ENCODE data around the gene NFATC3. TPM values are rescaled to one million over a fixed set of nuclear protein-coding genes. Genes with fewer than 3 reads are reported as not detected.

The NFATC3 gene
- total RNA-seq, 1 experiment from 2014 or later = 12.1 TPM

DNA sequence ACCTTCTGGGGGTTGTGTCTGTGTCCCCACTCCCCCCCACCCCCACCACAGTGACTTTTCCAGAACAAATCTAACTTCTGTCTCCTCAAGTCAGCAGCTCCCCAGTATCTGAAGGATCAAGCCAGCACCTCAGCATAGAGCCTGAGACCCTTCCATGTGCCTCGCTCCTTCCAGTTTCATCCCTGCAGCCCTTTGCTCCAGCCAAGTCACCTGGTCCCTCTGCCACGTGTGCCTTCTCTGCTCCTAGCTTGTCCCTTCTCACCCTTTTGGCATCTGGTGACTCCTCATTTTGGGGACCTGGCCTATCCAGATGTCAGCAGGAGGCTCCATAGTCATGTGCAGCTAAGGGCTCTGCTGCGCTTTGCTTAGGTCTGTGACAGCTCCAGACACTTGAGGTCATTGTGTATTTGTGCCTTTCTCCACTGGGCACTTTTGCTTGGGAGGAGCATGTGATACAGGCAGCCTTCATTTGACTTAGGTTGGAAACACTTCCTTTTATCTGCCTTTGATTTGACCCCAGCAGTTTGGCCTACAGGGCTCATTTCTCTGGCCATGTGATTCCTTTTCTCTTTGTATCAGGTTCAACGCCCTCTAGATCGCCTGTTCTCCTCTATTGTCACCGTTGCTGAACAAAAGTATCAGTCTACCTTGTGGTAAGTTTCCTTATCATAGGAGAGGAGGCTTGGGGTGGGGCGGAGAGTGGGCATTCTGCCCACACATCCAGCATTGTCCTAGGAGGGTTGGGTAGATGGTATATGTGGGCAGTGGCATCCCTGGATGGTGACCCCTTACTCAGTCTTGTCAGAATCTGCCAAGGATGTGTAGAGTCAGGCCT, 7.1 kb upstream of the NFATC3 start:
- intact Hi-C loops (cut with micrococcal nuclease) = no loop called here
- Histone ChIP-seq H3K27me3 (ENCODE audit: low read length) (no peaks in the 10 kb centered on the region), H3K9me3 (ENCODE audit: low read length) (no peaks in the 10 kb centered on the region), H3K4me1 (ENCODE audit: insufficient read depth, low read length) (no peaks in the 10 kb centered on the region), H2AFZ (ENCODE audit: low read length) (no peak overlapping the region), H3K27ac (ENCODE audit: low read length) (no peak overlapping the region), H3K9me2 (replicated peaks; ENCODE audit: low read length) (no peaks in the 10 kb centered on the region), H3K36me3 (ENCODE audit: low read depth, low read length) (no peaks in the 10 kb centered on the region; the same call in 1 of the 2 replicates), H3F3A (ENCODE audit: low read length, unreplicated experiment) (no peaks in the 10 kb centered on the region), H4K20me1 (ENCODE audit: low read length) (no peaks in the 10 kb centered on the region), H3K4me2 (ENCODE audit: low read length) (no peak overlapping the region), H3K9ac (ENCODE audit: low read length) (no peak overlapping the region), H3K79me2 (ENCODE audit: low read length) (no peaks in the 10 kb centered on the region), H3K4me3 (ENCODE audit: low read length) (no peak overlapping the region)
- CTCF ChIA-PET = no interaction called here
- no TSS peak for BruUV-seq (replicated peaks)
- no peak for DNase-seq
- POLR2A ChIA-PET (ENCODE audit: unreplicated experiment) = no interaction called here
- ATAC-seq = no peak
- TF ChIP-seq CTCF (conservative IDR thresholded peaks at IDR 0.05; ENCODE audit: low read depth, low read length) = no peak
- no peak for TF ChIP-seq EZH2phosphoT487 (IDR thresholded peaks at IDR 0.05; ENCODE audit: borderline replicate concordance, low read length)
- no peak for TF ChIP-seq EZH2 (IDR thresholded peaks at IDR 0.05; ENCODE audit: low read length, unreplicated experiment)

GRCh38 chr16:68078701-68079375, 6.3 kb upstream of the NFATC3 start:
- no peaks in the 10 kb centered on the region for H3K9me3 ChIP-seq (ENCODE audit: low read length)
- no peak overlapping the region for H3K27ac ChIP-seq (ENCODE audit: low read length)
- no peaks in the 10 kb centered on the region for H3K27me3 ChIP-seq (ENCODE audit: low read length)
- no peak overlapping the region for H2AFZ ChIP-seq (ENCODE audit: low read length)
- H3K79me2 ChIP-seq (ENCODE audit: low read length) = no peaks in the 10 kb centered on the region
- BruUV-seq (replicated peaks) = no TSS peak
- no peak overlapping the region for H3K4me2 ChIP-seq (ENCODE audit: low read length)
- no peaks in the 10 kb centered on the region for H4K20me1 ChIP-seq (ENCODE audit: low read length)
- CTCF ChIA-PET = no interaction called here
- H3K36me3 ChIP-seq (ENCODE audit: low read depth, low read length) = no peaks in the 10 kb centered on the region; the same call in 1 of the 2 replicates
- no peaks in the 10 kb centered on the region for H3K9me2 ChIP-seq (replicated peaks; ENCODE audit: low read length)
- H3K4me1 ChIP-seq (ENCODE audit: insufficient read depth, low read length) = no peaks in the 10 kb centered on the region
- ATAC-seq = no peak
- no peak overlapping the region for H3K4me3 ChIP-seq (ENCODE audit: low read length)
- intact Hi-C loops (cut with micrococcal nuclease) = no loop called here
- H3K9ac ChIP-seq (ENCODE audit: low read length) = no peak overlapping the region
- no peak for DNase-seq
- POLR2A ChIA-PET (ENCODE audit: unreplicated experiment) = no interaction called here
- no peaks in the 10 kb centered on the region for H3F3A ChIP-seq (ENCODE audit: low read length, unreplicated experiment)
- TF ChIP-seq EZH2 (IDR thresholded peaks at IDR 0.05; ENCODE audit: low read length, unreplicated experiment) (no peak), CTCF (conservative IDR thresholded peaks at IDR 0.05; ENCODE audit: low read depth, low read length) (no peak), EZH2phosphoT487 (IDR thresholded peaks at IDR 0.05; ENCODE audit: borderline replicate concordance, low read length) (no peak)

GRCh38 chr16:68079376-68079625, 5.9 kb upstream of the NFATC3 start:
- intact Hi-C loops (cut with micrococcal nuclease) = no loop called here
- Histone ChIP-seq H4K20me1 (ENCODE audit: low read length) (no peaks in the 10 kb centered on the region), H3K36me3 (ENCODE audit: low read depth, low read length) (no peaks in the 10 kb centered on the region; the same call in 1 of the 2 replicates), H3K4me1 (ENCODE audit: insufficient read depth, low read length) (no peaks in the 10 kb centered on the region), H2AFZ (ENCODE audit: low read length) (no peak overlapping the region), H3K27me3 (ENCODE audit: low read length) (no peaks in the 10 kb centered on the region), H3K4me3 (ENCODE audit: low read length) (no peak overlapping the region), H3K9ac (ENCODE audit: low read length) (no peak overlapping the region), H3K4me2 (ENCODE audit: low read length) (no peak overlapping the region), H3K79me2 (ENCODE audit: low read length) (no peaks in the 10 kb centered on the region), H3F3A (ENCODE audit: low read length, unreplicated experiment) (no peaks in the 10 kb centered on the region), H3K9me3 (ENCODE audit: low read length) (no peaks in the 10 kb centered on the region), H3K9me2 (replicated peaks; ENCODE audit: low read length) (no peaks in the 10 kb centered on the region), H3K27ac (ENCODE audit: low read length) (no peak overlapping the region)
- ATAC-seq = no peak
- no peak for TF ChIP-seq EZH2 (IDR thresholded peaks at IDR 0.05; ENCODE audit: low read length, unreplicated experiment)
- no peak for TF ChIP-seq CTCF (conservative IDR thresholded peaks at IDR 0.05; ENCODE audit: low read depth, low read length)
- TF ChIP-seq EZH2phosphoT487 (IDR thresholded peaks at IDR 0.05; ENCODE audit: borderline replicate concordance, low read length) = no peak
- ChIA-PET CTCF (no interaction called here), POLR2A (ENCODE audit: unreplicated experiment) (no interaction called here)
- no peak for DNase-seq
- no TSS peak for BruUV-seq (replicated peaks)

Data from PC-3 (cell line).